Activated effector memory CD4-positive, alpha-beta T cell treated with Interleukin-2 at 50 U/mL for 16 hours (primary cell): ENCODE results near the gene PCDH15.

ENCODE experiments used
- DNase-seq: peaks from one replicate; pipeline ENCODE4 v3.0.0-alpha.2; 2020

PCDH15 gene

GRCh38 chr10:54108961-54109360, 692.1 kb downstream of the PCDH15 start:
- DNase-seq: no peak

GRCh38 chr10:54096892-54097291, 704.1 kb downstream of the PCDH15 start:
- no peak for DNase-seq

- no peak for DNase-seq
Measured at GRCh38 chr10:54094321-54094720, 706.7 kb downstream of the PCDH15 start.

- no peak for DNase-seq
Measured at GRCh38 chr10:54091237-54091636, 709.8 kb downstream of the PCDH15 start.

GRCh38 chr10:54081950-54082349, 719.1 kb downstream of the PCDH15 start:
- no peak for DNase-seq

GRCh38 chr10:54067361-54067760, 733.7 kb downstream of the PCDH15 start:
- no peak for DNase-seq

GRCh38 chr10:54066646-54067045, 734.4 kb downstream of the PCDH15 start:
- no peak for DNase-seq

- no peak for DNase-seq
Measured at GRCh38 chr10:54065106-54065505, 735.9 kb downstream of the PCDH15 start.

GRCh38 chr10:54064215-54064614, 736.8 kb downstream of the PCDH15 start:
- no peak for DNase-seq

- DNase-seq: no peak
Measured at GRCh38 chr10:54063514-54063913, 737.5 kb downstream of the PCDH15 start.

GRCh38 chr10:54060572-54060971, 740.5 kb downstream of the PCDH15 start:
- DNase-seq: no peak

- no peak for DNase-seq
Measured at GRCh38 chr10:54057357-54057756, 743.7 kb downstream of the PCDH15 start.

- DNase-seq: no peak
Measured at GRCh38 chr10:54026340-54026739, 774.7 kb downstream of the PCDH15 start.

GRCh38 chr10:54011117-54011516, 789.9 kb downstream of the PCDH15 start:
- DNase-seq: no peak

- no peak for DNase-seq
Measured at GRCh38 chr10:54010337-54010933, 790.6 kb downstream of the PCDH15 start.

GRCh38 chr10:54009672-54010071, 791.4 kb downstream of the PCDH15 start:
- no peak for DNase-seq

- DNase-seq: no peak
Measured at GRCh38 chr10:54002077-54002476, 799.0 kb downstream of the PCDH15 start.

- no peak for DNase-seq
Measured at GRCh38 chr10:53997953-53998352, 803.1 kb downstream of the PCDH15 start.

- DNase-seq: no peak
Measured at GRCh38 chr10:53990799-53991238, 810.2 kb downstream of the PCDH15 start.

- no peak for DNase-seq
Measured at GRCh38 chr10:53983431-53983830, 817.6 kb downstream of the PCDH15 start.

- no peak for DNase-seq
Measured at GRCh38 chr10:53980210-53980609, 820.8 kb downstream of the PCDH15 start.

GRCh38 chr10:53978301-53978700, 822.7 kb downstream of the PCDH15 start:
- no peak for DNase-seq

- DNase-seq: no peak
Measured at GRCh38 chr10:53977267-53977666, 823.8 kb downstream of the PCDH15 start.

GRCh38 chr10:53957401-53957800, 843.6 kb downstream of the PCDH15 start:
- no peak for DNase-seq

GRCh38 chr10:53955091-53955490, 845.9 kb downstream of the PCDH15 start:
- no peak for DNase-seq
